Keratinocyte (primary cell): ENCODE data around the gene PRR16.

Experiments used
- EZH2 ChIP-seq: IDR thresholded peaks from one replicate; pipeline ENCODE4 v1.6.1; 2012; ENCODE audit warnings: inconsistent platforms, mild to moderate bottlenecking, low read length, moderate library complexity
- TF ChIP-seq, protein P1 (sequence below), 3 experiments: IDR thresholded peaks in 1 of 3; conservative IDR thresholded peaks in 1 of 3; optimal IDR thresholded peaks in 1 of 3; 2 replicates in 2 of 3; 3 replicates in 1 of 3; pipeline versions ENCODE3 to v1.5.1; 2011; ENCODE audit warnings: low read length in 3 of 3, mild to moderate bottlenecking in 3 of 3, moderate library complexity in 2 of 3, control low read depth in 1 of 3, inconsistent platforms in 1 of 3; ENCODE audit not compliant: insufficient read depth in 2 of 3; ENCODE audit errors: extremely low read depth in 1 of 3

DNA sequence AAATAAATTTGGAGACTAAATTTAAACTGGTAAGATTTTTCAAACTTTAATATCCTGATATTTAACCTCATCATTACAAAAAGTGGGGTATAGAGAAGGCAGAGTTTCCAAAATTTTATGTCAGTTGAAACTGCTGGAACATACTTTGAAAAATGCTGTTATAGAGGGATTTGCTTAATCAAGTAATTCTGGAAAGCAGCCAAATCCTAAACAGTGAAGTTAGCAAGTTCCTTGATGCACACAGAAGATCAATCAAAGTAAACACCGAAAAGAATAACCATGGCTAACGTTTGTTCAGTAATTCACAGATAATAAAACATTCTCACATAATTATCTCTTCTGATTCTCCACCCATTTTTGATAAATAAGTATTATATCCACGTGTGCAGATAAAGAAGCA is 8.1 kb upstream of the PRR16 start:
- TF ChIP-seq, protein P1, sequence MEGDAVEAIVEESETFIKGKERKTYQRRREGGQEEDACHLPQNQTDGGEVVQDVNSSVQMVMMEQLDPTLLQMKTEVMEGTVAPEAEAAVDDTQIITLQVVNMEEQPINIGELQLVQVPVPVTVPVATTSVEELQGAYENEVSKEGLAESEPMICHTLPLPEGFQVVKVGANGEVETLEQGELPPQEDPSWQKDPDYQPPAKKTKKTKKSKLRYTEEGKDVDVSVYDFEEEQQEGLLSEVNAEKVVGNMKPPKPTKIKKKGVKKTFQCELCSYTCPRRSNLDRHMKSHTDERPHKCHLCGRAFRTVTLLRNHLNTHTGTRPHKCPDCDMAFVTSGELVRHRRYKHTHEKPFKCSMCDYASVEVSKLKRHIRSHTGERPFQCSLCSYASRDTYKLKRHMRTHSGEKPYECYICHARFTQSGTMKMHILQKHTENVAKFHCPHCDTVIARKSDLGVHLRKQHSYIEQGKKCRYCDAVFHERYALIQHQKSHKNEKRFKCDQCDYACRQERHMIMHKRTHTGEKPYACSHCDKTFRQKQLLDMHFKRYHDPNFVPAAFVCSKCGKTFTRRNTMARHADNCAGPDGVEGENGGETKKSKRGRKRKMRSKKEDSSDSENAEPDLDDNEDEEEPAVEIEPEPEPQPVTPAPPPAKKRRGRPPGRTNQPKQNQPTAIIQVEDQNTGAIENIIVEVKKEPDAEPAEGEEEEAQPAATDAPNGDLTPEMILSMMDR (optimal IDR thresholded peaks at IDR 0.05 in 1 of 3, IDR thresholded peaks at IDR 0.05 in 1 of 3, conservative IDR thresholded peaks at IDR 0.05 in 1 of 3; ENCODE audit: extremely low read depth in 1 of 3, insufficient read depth in 2 of 3, low read length in 3 of 3), result no peak
- TF ChIP-seq EZH2, result no peak
